HG03457 (cell line): Measurements from ENCODE around the gene TAAR6.
A peak's percentile ranks its signal among the peaks of the same experiment; 100 is the strongest.
"Not testable (repeated sequence)": the region's sequence is repeated elsewhere in the genome, so short reads cannot be mapped to it uniquely, and the experiment has no call there.

Source experiments
- ATAC-seq: cut with Tn5 transposase; IDR thresholded peaks from one replicate; pipeline ENCODE4 v1.9.1; 2021; ENCODE audit warnings: moderate number of reproducible peaks; ENCODE audit not compliant: unreplicated experiment

Gene TAAR6

GRCh38 chr6:132589454-132589853 is 19.3 kb downstream of the TAAR6 start, which contains the start of gene TAAR5:
TSS of gene TAAR5 (minus strand) at chr6:132589741. CDS start at chr6:132589686, 55 bp downstream.
- ATAC-seq, result no peak

GRCh38 chr6:132590362-132590761 is 20.2 kb downstream of the TAAR6 start:
- no peak for ATAC-seq

DNA sequence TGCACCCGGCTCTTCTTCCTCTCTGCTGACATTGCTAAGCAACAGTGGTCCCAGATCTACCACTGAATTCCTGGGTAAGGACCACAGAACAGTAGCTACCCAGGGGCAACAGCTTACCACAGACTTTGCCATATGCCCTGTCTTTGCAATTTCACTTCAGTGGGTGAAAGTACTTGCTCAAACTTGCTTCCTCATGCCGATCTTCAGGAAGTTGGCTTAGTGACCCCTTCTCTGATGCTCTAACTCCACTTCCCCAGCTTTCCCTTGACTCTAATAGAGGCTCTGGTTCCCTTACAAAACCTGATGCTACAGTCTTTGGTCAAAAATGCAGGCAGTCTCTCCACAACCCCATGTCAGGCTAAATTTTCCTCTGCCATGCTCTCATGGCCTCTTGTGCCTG is 22.7 kb downstream of the TAAR6 start:
- no peak for ATAC-seq

DNA sequence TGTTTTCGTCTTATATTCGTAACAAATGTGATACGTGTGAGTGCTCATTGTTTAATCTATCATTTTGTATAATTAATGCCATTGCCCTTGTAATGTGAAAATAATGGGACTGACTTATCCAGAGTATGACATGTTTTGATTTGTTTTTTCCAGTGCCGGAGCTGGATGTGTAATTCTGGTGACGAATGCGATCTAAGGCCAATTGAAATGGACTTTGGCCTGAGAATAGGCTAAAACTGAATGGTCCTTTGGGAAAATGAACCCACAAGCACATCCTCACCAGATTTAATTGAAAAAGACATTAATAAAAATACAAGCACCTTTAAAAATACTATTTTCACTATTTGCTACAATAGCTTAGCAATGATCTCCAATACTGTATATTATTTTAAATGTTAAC is 26.1 kb downstream of the TAAR6 start:
- no peak for ATAC-seq

DNA sequence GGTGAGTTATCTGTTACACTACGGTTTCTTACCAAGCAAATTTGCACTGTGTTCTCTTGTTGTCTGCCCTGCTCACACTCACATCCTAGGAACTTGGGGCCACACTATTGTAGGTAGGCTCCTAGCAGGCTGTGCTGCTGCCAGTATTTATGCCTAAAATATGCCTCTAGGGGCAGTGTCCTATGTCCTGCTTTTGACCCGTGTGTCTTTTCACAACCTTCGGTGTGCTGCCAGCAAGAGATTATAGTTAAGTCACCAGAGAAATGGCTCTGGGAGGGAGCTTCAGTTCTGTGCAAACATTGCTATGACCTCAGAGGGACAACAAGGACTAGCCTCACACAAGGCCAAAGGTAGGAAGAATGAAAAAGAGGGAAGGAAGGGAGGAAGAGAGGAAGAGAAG is 28.4 kb downstream of the TAAR6 start:
- no peak for ATAC-seq

GRCh38 chr6:132600900-132601299 is 30.8 kb downstream of the TAAR6 start:
- not testable (repeated sequence) for ATAC-seq

GRCh38 chr6:132604635-132605152 is 34.6 kb downstream of the TAAR6 start:
- no peak for ATAC-seq

GRCh38 chr6:132607544-132608233 is 37.6 kb downstream of the TAAR6 start:
- peak; percentile 81 for ATAC-seq

- ATAC-seq, result no peak
Observed at GRCh38 chr6:132611616-132612015, 41.5 kb downstream of the TAAR6 start.

- no peak for ATAC-seq
Observed at GRCh38 chr6:132612449-132613108, 42.5 kb downstream of the TAAR6 start.

DNA sequence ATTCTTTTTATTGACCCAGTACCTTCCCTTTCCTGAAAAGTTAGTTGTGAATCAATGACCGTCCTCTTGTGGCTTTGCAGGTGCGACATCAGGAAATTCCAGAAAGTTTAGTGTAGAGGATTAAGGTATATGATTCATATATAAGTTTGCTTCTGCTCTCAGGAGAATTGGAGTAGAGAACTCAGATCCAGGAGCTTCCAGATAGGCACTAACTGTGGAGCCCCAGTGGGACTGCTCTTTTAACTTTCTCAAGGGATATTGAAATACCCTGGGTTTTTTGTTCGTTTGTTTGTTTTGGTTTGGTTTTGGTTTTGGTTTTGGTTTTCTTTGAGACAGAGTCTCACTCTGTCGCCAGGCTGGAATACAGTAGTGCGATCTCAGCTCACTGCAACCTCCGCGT is 44.4 kb downstream of the TAAR6 start:
- no peak for ATAC-seq

DNA sequence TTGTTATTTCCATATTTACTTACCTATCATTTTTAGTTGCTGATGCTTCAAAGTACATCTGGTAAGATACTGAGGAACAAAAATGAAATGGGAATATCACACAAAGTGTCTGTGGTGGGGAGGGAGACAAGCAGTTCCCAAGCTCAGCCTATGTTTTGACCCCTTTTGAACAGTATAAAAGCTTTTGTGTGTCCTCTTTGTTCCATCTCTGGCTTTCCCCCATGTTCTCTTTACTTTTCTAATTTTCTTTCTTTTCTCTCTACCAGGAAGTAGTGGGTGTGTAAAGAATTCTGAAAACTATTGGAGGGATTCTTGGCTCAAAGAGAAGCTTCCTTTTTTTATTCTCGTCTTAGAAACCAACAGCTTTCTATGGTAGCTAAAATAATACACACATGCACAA is 46.6 kb downstream of the TAAR6 start:
- no peak for ATAC-seq
